Left ventricle myocardium inferior (tissue), 1 donor: ENCODE results near the gene ABHD12. TPM values are rescaled to one million over a fixed set of nuclear protein-coding genes. Genes with fewer than 3 reads are reported as not detected.

ENCODE experiments used
- DNase-seq: peaks from one replicate; pipeline ENCODE4 v3.0.0-alpha.2; 2020
- H3K27ac ChIP-seq: fragments of 200-600 bp; replicated peaks from 2 replicates; pipeline ENCODE4 v1.8.0; 2021
- H3K27me3 ChIP-seq: fragments of 200-600 bp; 2 replicates; pipeline ENCODE4 v1.8.0; 2021; ENCODE audit warnings: low read depth
- H3K36me3 ChIP-seq: fragments of 200-600 bp; 2 replicates; pipeline ENCODE4 v1.8.0; 2021
- H3K4me1 ChIP-seq: fragments of 200-600 bp; 2 replicates; pipeline ENCODE4 v1.8.0; 2021
- H3K4me3 ChIP-seq: fragments of 200-600 bp; 2 replicates; pipeline ENCODE4 v1.8.0; 2021; ENCODE audit warnings: mild to moderate bottlenecking, moderate library complexity
- H3K9me3 ChIP-seq: fragments of 200-600 bp; replicated peaks from 2 replicates; pipeline ENCODE4 v1.8.0; 2021
- intact Hi-C: fragments of 100-400 bp; cut with micrococcal nuclease; formaldehyde crosslinking; loops from one replicate; pipeline ENCODE4 v1.11.0; 2022
- total RNA-seq: library from RNA; stranded (reverse); fragmentation: NEBNext Ultra II Directional; extraction: Animal tissue kit (Norgen Biotek cat#: 25700); gene quantifications from one replicate; pipeline ENCODE4 v1.2.1, GENCODE V29; 2021
- TF ChIP-seq, protein P1 (sequence below): fragments of 200-600 bp; IDR thresholded peaks from 2 replicates; pipeline ENCODE4 v1.8.0; 2021; ENCODE audit warnings: antibody characterized with exemption, mild to moderate bottlenecking, borderline replicate concordance
- donor health status: DM: no; HTN: yes; CAD: no; lungs with severe emphysema.

Gene ABHD12
- total RNA-seq, 1 donor from 2014 or later = 23.2 TPM

DNA sequence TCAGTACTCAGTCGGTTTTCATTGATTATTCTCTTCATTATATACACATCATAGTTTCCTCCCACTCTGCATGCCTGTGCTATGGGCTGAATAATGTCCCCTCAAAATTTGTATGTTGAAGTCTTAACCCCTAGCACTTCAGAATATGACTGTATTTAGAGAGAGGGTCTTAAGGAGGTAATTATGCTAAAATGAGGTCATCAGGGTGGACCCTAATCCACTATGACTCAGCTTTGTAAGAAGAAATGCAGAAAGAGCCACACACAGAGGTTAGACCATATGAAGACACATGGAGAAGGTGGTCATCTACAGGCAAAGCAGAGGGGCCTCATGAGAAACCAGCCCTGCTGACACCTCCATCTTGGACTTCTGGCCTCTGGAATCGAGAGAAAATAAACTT, 15.8 kb downstream of the ABHD12 start:
- Histone ChIP-seq H3K9me3 (no peaks in the 10 kb centered on the region), H3K27me3 (no peaks in the 10 kb centered on the region), H3K27ac (no peak overlapping the region), H3K4me1 (peaks cover 20% of the 10 kb centered on the region), H3K36me3 (no peaks in the 10 kb centered on the region), H3K4me3 (no peak overlapping the region)
- intact Hi-C loops = loop anchor here (10.0 kb wide), 1 partner anchor 60 kb away; no protein-coding TSS in a partner anchor
- TF ChIP-seq, protein P1, sequence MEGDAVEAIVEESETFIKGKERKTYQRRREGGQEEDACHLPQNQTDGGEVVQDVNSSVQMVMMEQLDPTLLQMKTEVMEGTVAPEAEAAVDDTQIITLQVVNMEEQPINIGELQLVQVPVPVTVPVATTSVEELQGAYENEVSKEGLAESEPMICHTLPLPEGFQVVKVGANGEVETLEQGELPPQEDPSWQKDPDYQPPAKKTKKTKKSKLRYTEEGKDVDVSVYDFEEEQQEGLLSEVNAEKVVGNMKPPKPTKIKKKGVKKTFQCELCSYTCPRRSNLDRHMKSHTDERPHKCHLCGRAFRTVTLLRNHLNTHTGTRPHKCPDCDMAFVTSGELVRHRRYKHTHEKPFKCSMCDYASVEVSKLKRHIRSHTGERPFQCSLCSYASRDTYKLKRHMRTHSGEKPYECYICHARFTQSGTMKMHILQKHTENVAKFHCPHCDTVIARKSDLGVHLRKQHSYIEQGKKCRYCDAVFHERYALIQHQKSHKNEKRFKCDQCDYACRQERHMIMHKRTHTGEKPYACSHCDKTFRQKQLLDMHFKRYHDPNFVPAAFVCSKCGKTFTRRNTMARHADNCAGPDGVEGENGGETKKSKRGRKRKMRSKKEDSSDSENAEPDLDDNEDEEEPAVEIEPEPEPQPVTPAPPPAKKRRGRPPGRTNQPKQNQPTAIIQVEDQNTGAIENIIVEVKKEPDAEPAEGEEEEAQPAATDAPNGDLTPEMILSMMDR = no peak
- DNase-seq = no peak

DNA sequence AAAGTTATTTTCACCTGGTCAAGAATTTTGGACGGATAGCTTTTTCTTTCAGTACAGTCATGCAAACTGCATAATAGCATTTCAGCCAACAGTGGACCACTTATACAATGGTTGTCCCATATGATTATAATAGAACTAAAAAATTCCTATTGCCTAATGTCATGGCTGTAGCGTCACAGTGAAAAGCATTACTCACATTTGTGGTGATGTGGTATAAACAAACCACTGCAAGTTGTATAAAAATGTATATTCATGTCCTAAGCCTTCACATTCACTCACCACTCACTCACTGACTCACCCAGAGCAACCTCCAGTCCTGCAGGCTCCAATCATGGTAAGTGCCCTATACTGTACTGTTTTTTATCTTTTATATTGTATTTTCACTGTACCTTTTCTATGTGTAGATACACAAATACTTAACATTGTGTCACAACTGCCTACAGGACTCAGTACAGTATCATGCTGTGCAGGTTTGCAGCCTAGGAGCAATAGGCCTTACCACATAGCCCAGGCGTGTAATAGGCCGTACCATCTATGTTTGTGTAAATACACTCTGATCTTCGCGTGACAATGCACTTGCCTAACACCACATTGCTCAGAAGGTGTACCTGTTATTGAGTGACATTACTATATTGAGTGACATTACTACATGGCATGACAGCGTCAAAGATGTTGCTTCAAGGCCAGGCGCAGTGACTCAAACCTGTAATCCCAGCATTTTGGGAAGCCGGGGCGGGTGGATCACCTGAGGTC, 17.9 kb downstream of the ABHD12 start:
- H3K27ac ChIP-seq = no peak overlapping the region
- no peak overlapping the region for H3K4me3 ChIP-seq
- peaks cover 10% of the 10 kb centered on the region for H3K4me1 ChIP-seq
- H3K27me3 ChIP-seq = no peaks in the 10 kb centered on the region
- H3K36me3 ChIP-seq = no peaks in the 10 kb centered on the region
- TF ChIP-seq, protein P1 = no peak
- intact Hi-C loops = loop anchor here (10.0 kb wide), 1 partner anchor 58 kb away; no protein-coding TSS in a partner anchor
- no peaks in the 10 kb centered on the region for H3K9me3 ChIP-seq
- DNase-seq = no peak

DNA sequence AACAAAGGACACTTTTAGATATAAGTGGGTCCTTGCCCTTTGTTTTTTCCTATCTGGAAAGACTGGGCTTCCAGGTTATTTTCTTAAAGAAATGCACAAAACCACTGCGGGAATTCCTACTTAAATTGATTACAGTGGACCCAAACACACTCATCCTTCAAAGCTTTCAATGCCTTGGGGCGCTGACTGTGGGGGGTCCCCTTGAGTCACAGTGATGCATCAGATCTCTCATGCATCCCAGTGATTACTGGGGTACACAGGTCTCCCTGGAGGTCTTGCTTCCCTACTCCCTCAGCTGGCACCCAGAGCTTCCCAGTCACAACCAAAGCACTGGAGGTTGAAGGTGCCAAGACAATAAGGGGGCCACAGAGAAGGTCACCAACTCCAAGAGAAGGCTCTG, 20.7 kb downstream of the ABHD12 start:
- TF ChIP-seq, protein P1 = no peak
- no peak overlapping the region for H3K4me3 ChIP-seq
- no peak for DNase-seq
- H3K9me3 ChIP-seq = no peaks in the 10 kb centered on the region
- H3K4me1 ChIP-seq = peaks cover 2% of the 10 kb centered on the region
- no peak overlapping the region for H3K27ac ChIP-seq
- H3K27me3 ChIP-seq = no peaks in the 10 kb centered on the region
- no peaks in the 10 kb centered on the region for H3K36me3 ChIP-seq
- intact Hi-C loops = loop anchor here (10.0 kb wide), 1 partner anchor 55 kb away; no protein-coding TSS in a partner anchor

DNA sequence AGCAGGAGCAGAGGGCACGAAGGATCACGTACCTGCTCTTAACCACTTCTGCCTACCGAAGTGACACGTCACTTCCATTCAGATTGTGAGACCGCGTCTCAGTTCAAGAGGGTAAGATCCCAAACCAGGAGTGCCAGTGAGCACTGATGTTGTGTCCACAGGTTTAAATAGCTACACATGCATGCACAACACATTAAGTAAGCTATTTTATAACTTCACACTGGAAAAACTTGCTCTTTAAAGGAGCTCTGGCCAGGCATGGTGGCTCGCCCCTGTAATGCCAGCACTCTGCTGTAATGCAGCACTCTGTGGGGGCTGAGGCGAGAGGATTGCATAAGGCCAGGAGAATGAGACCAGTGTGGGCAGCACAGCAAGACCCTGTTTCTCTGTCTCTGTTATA, 21.1 kb downstream of the ABHD12 start:
- Histone ChIP-seq H3K4me3 (no peak overlapping the region), H3K4me1 (peaks cover 7% of the 10 kb centered on the region), H3K27me3 (no peaks in the 10 kb centered on the region), H3K27ac (no peak overlapping the region), H3K9me3 (no peaks in the 10 kb centered on the region), H3K36me3 (no peaks in the 10 kb centered on the region)
- intact Hi-C loops = no loop called here
- TF ChIP-seq, protein P1 = no peak
- DNase-seq = no peak

DNA sequence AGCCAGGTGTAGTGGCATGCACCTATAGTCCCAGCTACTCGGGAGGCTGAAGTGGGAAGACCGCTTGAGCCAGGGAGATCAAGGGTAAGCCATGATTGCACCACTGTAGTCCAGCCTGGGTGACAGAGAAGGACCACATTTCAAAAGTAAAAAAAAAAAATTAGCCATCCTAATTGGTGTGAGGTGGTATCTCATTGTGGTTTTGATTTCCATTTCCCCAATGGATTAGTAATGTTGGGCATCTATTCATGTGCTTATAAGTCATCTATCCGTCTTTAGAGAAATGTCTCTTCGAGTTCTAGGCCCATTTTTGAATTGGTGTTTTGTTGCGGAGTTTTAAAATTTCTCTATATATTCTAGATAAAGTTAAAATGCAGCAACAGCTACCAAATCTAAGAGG, 21.7 kb downstream of the ABHD12 start:
- Histone ChIP-seq H3K27ac (no peak overlapping the region), H3K4me1 (peaks cover 10% of the 10 kb centered on the region), H3K4me3 (no peak overlapping the region), H3K9me3 (no peaks in the 10 kb centered on the region), H3K36me3 (no peaks in the 10 kb centered on the region), H3K27me3 (no peaks in the 10 kb centered on the region)
- no peak for DNase-seq
- TF ChIP-seq, protein P1 = no peak
- intact Hi-C loops = no loop called here
